ENCODE results near the gene HPSE2.

HPSE2 gene

GRCh38 chr10:99084161-99084560 lies 151.5 kb downstream of the HPSE2 start:
- Histone ChIP-seq H3K4me3 (ENCODE audit: insufficient read depth, low read depth, low read length) (no peak overlapping the region), H3K9me3 (ENCODE audit: control insufficient read depth, low read length) (no peaks in the 10 kb centered on the region), H3K27ac (ENCODE audit: insufficient read depth, low read depth, low read length, poor library complexity, severe bottlenecking) (no peak overlapping the region), H3K36me3 (ENCODE audit: control insufficient read depth, insufficient read depth, low read length) (no peaks in the 10 kb centered on the region), H3K27me3 (ENCODE audit: control insufficient read depth, insufficient read depth, low read length, poor library complexity, severe bottlenecking) (no peaks in the 10 kb centered on the region), H3K4me1 (ENCODE audit: control insufficient read depth, insufficient read depth, low read length) (no peaks in the 10 kb centered on the region)
- 73 to 75% methylated on average over 3 of the region's 3 CpGs for WGBS, 2 experiments

GRCh38 chr10:99080275-99080945 lies 155.2 kb downstream of the HPSE2 start:
- 100% methylated on average over 1 of the region's 1 CpG; no CpG with 5 or more reads in 1 of the 2 experiments for WGBS, 2 experiments
- Histone ChIP-seq H3K27me3 (ENCODE audit: control insufficient read depth, insufficient read depth, low read length, poor library complexity, severe bottlenecking) (no peaks in the 10 kb centered on the region), H3K4me3 (ENCODE audit: insufficient read depth, low read depth, low read length) (no peak overlapping the region), H3K36me3 (ENCODE audit: control insufficient read depth, insufficient read depth, low read length) (no peaks in the 10 kb centered on the region), H3K9me3 (ENCODE audit: control insufficient read depth, low read length) (no peaks in the 10 kb centered on the region), H3K27ac (ENCODE audit: insufficient read depth, low read depth, low read length, poor library complexity, severe bottlenecking) (no peak overlapping the region), H3K4me1 (ENCODE audit: control insufficient read depth, insufficient read depth, low read length) (no peaks in the 10 kb centered on the region)

- no peak overlapping the region for H3K27ac ChIP-seq (ENCODE audit: insufficient read depth, low read depth, low read length, poor library complexity, severe bottlenecking)
- no peaks in the 10 kb centered on the region for H3K36me3 ChIP-seq (ENCODE audit: control insufficient read depth, insufficient read depth, low read length)
- no peaks in the 10 kb centered on the region for H3K4me1 ChIP-seq (ENCODE audit: control insufficient read depth, insufficient read depth, low read length)
- H3K27me3 ChIP-seq (ENCODE audit: control insufficient read depth, insufficient read depth, low read length, poor library complexity, severe bottlenecking) = no peaks in the 10 kb centered on the region
- H3K9me3 ChIP-seq (ENCODE audit: control insufficient read depth, low read length) = no peaks in the 10 kb centered on the region
- H3K4me3 ChIP-seq (ENCODE audit: insufficient read depth, low read depth, low read length) = no peak overlapping the region
Measured at GRCh38 chr10:99062591-99062990, 173.1 kb downstream of the HPSE2 start.

- Histone ChIP-seq H3K27ac (ENCODE audit: insufficient read depth, low read depth, low read length, poor library complexity, severe bottlenecking) (no peak overlapping the region), H3K4me1 (ENCODE audit: control insufficient read depth, insufficient read depth, low read length) (no peaks in the 10 kb centered on the region), H3K27me3 (ENCODE audit: control insufficient read depth, insufficient read depth, low read length, poor library complexity, severe bottlenecking) (no peaks in the 10 kb centered on the region), H3K36me3 (ENCODE audit: control insufficient read depth, insufficient read depth, low read length) (no peaks in the 10 kb centered on the region), H3K4me3 (ENCODE audit: insufficient read depth, low read depth, low read length) (no peak overlapping the region), H3K9me3 (ENCODE audit: control insufficient read depth, low read length) (no peaks in the 10 kb centered on the region)
Measured at GRCh38 chr10:99058762-99059161, 176.9 kb downstream of the HPSE2 start.

- Histone ChIP-seq H3K27ac (ENCODE audit: insufficient read depth, low read depth, low read length, poor library complexity, severe bottlenecking) (no peak overlapping the region), H3K4me1 (ENCODE audit: control insufficient read depth, insufficient read depth, low read length) (no peaks in the 10 kb centered on the region), H3K27me3 (ENCODE audit: control insufficient read depth, insufficient read depth, low read length, poor library complexity, severe bottlenecking) (no peaks in the 10 kb centered on the region), H3K4me3 (ENCODE audit: insufficient read depth, low read depth, low read length) (no peak overlapping the region), H3K36me3 (ENCODE audit: control insufficient read depth, insufficient read depth, low read length) (no peaks in the 10 kb centered on the region), H3K9me3 (ENCODE audit: control insufficient read depth, low read length) (no peaks in the 10 kb centered on the region)
- 75 to 79% methylated on average over 4 of the region's 4 CpGs for WGBS, 2 experiments
Measured at GRCh38 chr10:99057936-99058690, 177.5 kb downstream of the HPSE2 start.

GRCh38 chr10:99045671-99046070 lies 190.0 kb downstream of the HPSE2 start:
- H3K27ac ChIP-seq (ENCODE audit: insufficient read depth, low read depth, low read length, poor library complexity, severe bottlenecking) = no peak overlapping the region

GRCh38 chr10:99042051-99042771 lies 193.4 kb downstream of the HPSE2 start:
- WGBS, 2 experiments = 92 to 96% methylated on average over 10 of the region's 10 CpGs
- Histone ChIP-seq H3K27me3 (ENCODE audit: control insufficient read depth, insufficient read depth, low read length, poor library complexity, severe bottlenecking) (no peaks in the 10 kb centered on the region), H3K27ac (ENCODE audit: insufficient read depth, low read depth, low read length, poor library complexity, severe bottlenecking) (no peak overlapping the region), H3K4me3 (ENCODE audit: insufficient read depth, low read depth, low read length) (no peak overlapping the region), H3K4me1 (ENCODE audit: control insufficient read depth, insufficient read depth, low read length) (no peaks in the 10 kb centered on the region), H3K9me3 (ENCODE audit: control insufficient read depth, low read length) (peaks cover 6% of the 10 kb centered on the region), H3K36me3 (ENCODE audit: control insufficient read depth, insufficient read depth, low read length) (no peaks in the 10 kb centered on the region)

More at GRCh38 chr10:99045671-99046070, 190.0 kb downstream of the HPSE2 start:
- peaks cover 6% of the 10 kb centered on the region for H3K9me3 ChIP-seq (ENCODE audit: control insufficient read depth, low read length)
- H3K27me3 ChIP-seq (ENCODE audit: control insufficient read depth, insufficient read depth, low read length, poor library complexity, severe bottlenecking) = no peaks in the 10 kb centered on the region
- H3K36me3 ChIP-seq (ENCODE audit: control insufficient read depth, insufficient read depth, low read length) = no peaks in the 10 kb centered on the region
- H3K4me1 ChIP-seq (ENCODE audit: control insufficient read depth, insufficient read depth, low read length) = no peaks in the 10 kb centered on the region
- H3K4me3 ChIP-seq (ENCODE audit: insufficient read depth, low read depth, low read length) = no peak overlapping the region

- Histone ChIP-seq H3K4me1 (ENCODE audit: control insufficient read depth, insufficient read depth, low read length) (no peaks in the 10 kb centered on the region), H3K27me3 (ENCODE audit: control insufficient read depth, insufficient read depth, low read length, poor library complexity, severe bottlenecking) (no peaks in the 10 kb centered on the region), H3K27ac (ENCODE audit: insufficient read depth, low read depth, low read length, poor library complexity, severe bottlenecking) (no peak overlapping the region), H3K9me3 (ENCODE audit: control insufficient read depth, low read length) (peaks cover 4% of the 10 kb centered on the region), H3K36me3 (ENCODE audit: control insufficient read depth, insufficient read depth, low read length) (no peaks in the 10 kb centered on the region), H3K4me3 (ENCODE audit: insufficient read depth, low read depth, low read length) (no peak overlapping the region)
- 93 to 100% methylated on average over 4 of the region's 4 CpGs for WGBS, 2 experiments
Measured at GRCh38 chr10:99041468-99041867, 194.2 kb downstream of the HPSE2 start.

- Histone ChIP-seq H3K9me3 (ENCODE audit: control insufficient read depth, low read length) (no peaks in the 10 kb centered on the region), H3K4me3 (ENCODE audit: insufficient read depth, low read depth, low read length) (no peak overlapping the region), H3K27me3 (ENCODE audit: control insufficient read depth, insufficient read depth, low read length, poor library complexity, severe bottlenecking) (no peaks in the 10 kb centered on the region), H3K4me1 (ENCODE audit: control insufficient read depth, insufficient read depth, low read length) (no peaks in the 10 kb centered on the region), H3K36me3 (ENCODE audit: control insufficient read depth, insufficient read depth, low read length) (no peaks in the 10 kb centered on the region), H3K27ac (ENCODE audit: insufficient read depth, low read depth, low read length, poor library complexity, severe bottlenecking) (no peak overlapping the region)
- WGBS, 2 experiments = 93 to 94% methylated on average over 9 of the region's 9 CpGs
Measured at GRCh38 chr10:99013885-99014284, 221.8 kb downstream of the HPSE2 start.

GRCh38 chr10:99010286-99010685 lies 225.4 kb downstream of the HPSE2 start:
- Histone ChIP-seq H3K27ac (ENCODE audit: insufficient read depth, low read depth, low read length, poor library complexity, severe bottlenecking) (no peak overlapping the region), H3K9me3 (ENCODE audit: control insufficient read depth, low read length) (no peaks in the 10 kb centered on the region), H3K36me3 (ENCODE audit: control insufficient read depth, insufficient read depth, low read length) (no peaks in the 10 kb centered on the region)

More at GRCh38 chr10:99010286-99010685, 225.4 kb downstream of the HPSE2 start:
- Histone ChIP-seq H3K27me3 (ENCODE audit: control insufficient read depth, insufficient read depth, low read length, poor library complexity, severe bottlenecking) (no peaks in the 10 kb centered on the region), H3K4me3 (ENCODE audit: insufficient read depth, low read depth, low read length) (no peak overlapping the region), H3K4me1 (ENCODE audit: control insufficient read depth, insufficient read depth, low read length) (no peaks in the 10 kb centered on the region)

Measured in ectodermal cell (in vitro differentiated cells).